ENCODE data around the gene CD226. TPM values are rescaled to one million over a fixed set of nuclear protein-coding genes. Genes with fewer than 3 reads are reported as not detected.

Gene CD226
- total and polyA plus RNA-seq, 2 of the 13 experiments (the other 11 are each of a cell fraction or from before 2014, with no cell fraction given), result 0.13 to 0.77 TPM

DNA sequence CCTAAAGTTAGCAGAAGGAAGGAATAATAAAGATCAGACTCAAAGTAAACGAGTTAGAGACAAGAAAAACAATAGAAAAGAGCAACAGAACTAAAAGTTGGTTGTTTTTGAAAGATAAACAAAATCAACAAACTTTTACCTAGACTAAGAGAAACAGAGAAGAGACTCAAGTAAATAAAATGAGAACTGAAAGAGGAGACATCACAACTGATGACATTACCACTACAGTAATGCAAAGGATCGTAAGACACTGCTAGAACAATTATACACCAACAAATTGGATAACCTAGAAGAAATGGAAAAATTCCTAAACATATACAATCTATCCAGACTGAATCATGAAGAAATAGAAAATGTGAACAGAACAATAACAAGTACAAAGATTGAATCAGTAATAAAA is 139.3 kb downstream of the CD226 start:
- TF ChIP-seq ZNF430 (CRISPR knock-in tag; IDR thresholded peaks at IDR 0.05) (no peak), ZSCAN9 (CRISPR knock-in tag; IDR thresholded peaks at IDR 0.05; ENCODE audit: borderline replicate concordance) (no peak), ZNF782 (CRISPR knock-in tag; IDR thresholded peaks at IDR 0.05; ENCODE audit: borderline replicate concordance) (no peak), ATF7 (IDR thresholded peaks at IDR 0.05) (no peak), ATF7 (CRISPR knock-in tag; IDR thresholded peaks at IDR 0.05) (no peak)
- TF ChIP-seq, protein P1, sequence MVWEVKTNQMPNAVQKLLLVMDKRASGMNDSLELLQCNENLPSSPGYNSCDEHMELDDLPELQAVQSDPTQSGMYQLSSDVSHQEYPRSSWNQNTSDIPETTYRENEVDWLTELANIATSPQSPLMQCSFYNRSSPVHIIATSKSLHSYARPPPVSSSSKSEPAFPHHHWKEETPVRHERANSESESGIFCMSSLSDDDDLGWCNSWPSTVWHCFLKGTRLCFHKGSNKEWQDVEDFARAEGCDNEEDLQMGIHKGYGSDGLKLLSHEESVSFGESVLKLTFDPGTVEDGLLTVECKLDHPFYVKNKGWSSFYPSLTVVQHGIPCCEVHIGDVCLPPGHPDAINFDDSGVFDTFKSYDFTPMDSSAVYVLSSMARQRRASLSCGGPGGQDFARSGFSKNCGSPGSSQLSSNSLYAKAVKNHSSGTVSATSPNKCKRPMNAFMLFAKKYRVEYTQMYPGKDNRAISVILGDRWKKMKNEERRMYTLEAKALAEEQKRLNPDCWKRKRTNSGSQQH (CRISPR knock-in tag; IDR thresholded peaks at IDR 0.05; ENCODE audit: low read depth), result no peak
- no TSS peak for BruUV-seq (replicated peaks)
- FAIRE-seq, result no peak
- H3K4me3 ChIP-seq (replicated peaks in 1 of 3; ENCODE audit: insufficient read depth in 1 of 3, low read depth in 2 of 3, low read length in 3 of 3), result no peak overlapping the region
- H3K4me2 ChIP-seq (ENCODE audit: low read depth, low read length), result no peak overlapping the region
- H3K9ac ChIP-seq (ENCODE audit: insufficient read depth, low read depth, low read length), result no peak overlapping the region
- no peak for ATAC-seq
- peaks cover 16% of the 10 kb centered on the region for H3K4me1 ChIP-seq (ENCODE audit: insufficient read depth, low read length)
- in situ Hi-C loops (cut with HindIII; ENCODE audit: extremely low pct_ligation_motif_present, low pct_unique_long_range_greater_than_20kb) (no loop called here), intact Hi-C loops (cut with micrococcal nuclease; ENCODE audit: unreplicated experiment) (no loop called here)
- H3K79me2 ChIP-seq (ENCODE audit: insufficient read depth, low read length), result no peaks in the 10 kb centered on the region
- WGBS (ENCODE audit: low lambda C conversion rate), result 77% methylated on average over 2 of the region's 2 CpGs
- no peaks in the 10 kb centered on the region for H3K27me3 ChIP-seq (ENCODE audit: control insufficient read depth in 1 of 2, insufficient read depth in 2 of 2, low read length in 2 of 2)
- no peaks in the 10 kb centered on the region for H3K9me3 ChIP-seq (ENCODE audit: low read length)
- H2AFZ ChIP-seq (ENCODE audit: low read length), result no peak overlapping the region
- ChIA-PET POLR2A (no interaction called here), CTCF (ENCODE audit: low intra/inter-chr PET ratio, low total read pairs) (no interaction called here)
- no peaks in the 10 kb centered on the region for H3K36me3 ChIP-seq (replicated peaks in 1 of 2; ENCODE audit: control insufficient read depth in 1 of 2, insufficient read depth in 2 of 2, low read length in 2 of 2)
- no peaks in the 10 kb centered on the region for H4K20me1 ChIP-seq (ENCODE audit: insufficient read depth, low read length)
- DNase-seq (ENCODE audit: low spot score), result no peak
- H3K27ac ChIP-seq (ENCODE audit: extremely low read length, insufficient read depth, low read length), result no peak overlapping the region

DNA sequence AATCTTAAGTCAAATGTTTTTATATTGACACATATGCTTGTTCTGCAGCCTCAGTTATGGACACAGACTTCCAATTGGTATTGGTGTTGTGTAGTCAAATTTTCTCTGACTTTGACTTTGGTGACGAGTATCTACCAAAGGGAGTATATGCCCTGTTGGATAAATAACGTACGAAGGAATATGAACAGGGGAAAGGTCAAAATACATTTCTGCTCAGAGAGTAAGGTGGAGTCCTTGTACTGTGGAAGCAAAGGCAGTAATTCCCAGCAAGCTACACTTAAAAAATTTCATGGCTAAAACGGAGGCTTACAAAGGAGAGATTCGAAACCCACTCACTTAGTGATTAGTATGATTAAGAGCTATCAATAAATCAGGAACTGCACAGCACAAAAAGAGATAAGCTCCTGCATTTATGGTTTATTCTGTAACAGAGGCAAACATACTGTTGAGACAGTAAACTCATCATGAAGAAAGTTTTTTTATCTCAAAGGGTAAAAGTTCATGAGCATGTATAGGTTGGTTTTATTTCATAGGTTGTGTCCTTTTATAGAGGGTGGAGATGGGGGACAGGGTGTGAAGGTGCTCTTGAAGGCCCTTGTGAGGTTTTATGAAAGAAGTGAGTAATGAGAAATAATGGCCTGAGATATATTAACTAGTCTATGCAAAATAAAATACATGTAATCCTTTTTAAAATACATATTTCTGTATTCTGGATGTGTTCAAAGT is 142.7 kb downstream of the CD226 start:
- no peak overlapping the region for H2AFZ ChIP-seq (ENCODE audit: low read length)
- in situ Hi-C loops (cut with HindIII; ENCODE audit: extremely low pct_ligation_motif_present, low pct_unique_long_range_greater_than_20kb) (no loop called here), intact Hi-C loops (cut with micrococcal nuclease; ENCODE audit: unreplicated experiment) (no loop called here)
- peaks cover 13% of the 10 kb centered on the region for H3K4me1 ChIP-seq (ENCODE audit: insufficient read depth, low read length)
- ChIA-PET CTCF (ENCODE audit: low intra/inter-chr PET ratio, low total read pairs) (no interaction called here), POLR2A (no interaction called here)
- no peak overlapping the region for H3K4me2 ChIP-seq (ENCODE audit: low read depth, low read length)
- H3K4me3 ChIP-seq (replicated peaks in 1 of 3; ENCODE audit: insufficient read depth in 1 of 3, low read depth in 2 of 3, low read length in 3 of 3), result no peak overlapping the region
- H3K79me2 ChIP-seq (ENCODE audit: insufficient read depth, low read length), result no peaks in the 10 kb centered on the region
- H3K9me3 ChIP-seq (ENCODE audit: low read length), result no peaks in the 10 kb centered on the region
- WGBS (ENCODE audit: low lambda C conversion rate), result 91% methylated on average over 5 of the region's 5 CpGs
- H4K20me1 ChIP-seq (ENCODE audit: insufficient read depth, low read length), result no peaks in the 10 kb centered on the region
- BruUV-seq (replicated peaks), result no TSS peak
- no peaks in the 10 kb centered on the region for H3K27me3 ChIP-seq (ENCODE audit: control insufficient read depth in 1 of 2, insufficient read depth in 2 of 2, low read length in 2 of 2)
- H3K27ac ChIP-seq (ENCODE audit: extremely low read length, insufficient read depth, low read length), result no peak overlapping the region
- DNase-seq (ENCODE audit: low spot score) (no peak), ATAC-seq (no peak), FAIRE-seq (no peak)
- no peak overlapping the region for H3K9ac ChIP-seq (ENCODE audit: insufficient read depth, low read depth, low read length)
- no peaks in the 10 kb centered on the region for H3K36me3 ChIP-seq (replicated peaks in 1 of 2; ENCODE audit: control insufficient read depth in 1 of 2, insufficient read depth in 2 of 2, low read length in 2 of 2)
- TF ChIP-seq, protein P2, sequence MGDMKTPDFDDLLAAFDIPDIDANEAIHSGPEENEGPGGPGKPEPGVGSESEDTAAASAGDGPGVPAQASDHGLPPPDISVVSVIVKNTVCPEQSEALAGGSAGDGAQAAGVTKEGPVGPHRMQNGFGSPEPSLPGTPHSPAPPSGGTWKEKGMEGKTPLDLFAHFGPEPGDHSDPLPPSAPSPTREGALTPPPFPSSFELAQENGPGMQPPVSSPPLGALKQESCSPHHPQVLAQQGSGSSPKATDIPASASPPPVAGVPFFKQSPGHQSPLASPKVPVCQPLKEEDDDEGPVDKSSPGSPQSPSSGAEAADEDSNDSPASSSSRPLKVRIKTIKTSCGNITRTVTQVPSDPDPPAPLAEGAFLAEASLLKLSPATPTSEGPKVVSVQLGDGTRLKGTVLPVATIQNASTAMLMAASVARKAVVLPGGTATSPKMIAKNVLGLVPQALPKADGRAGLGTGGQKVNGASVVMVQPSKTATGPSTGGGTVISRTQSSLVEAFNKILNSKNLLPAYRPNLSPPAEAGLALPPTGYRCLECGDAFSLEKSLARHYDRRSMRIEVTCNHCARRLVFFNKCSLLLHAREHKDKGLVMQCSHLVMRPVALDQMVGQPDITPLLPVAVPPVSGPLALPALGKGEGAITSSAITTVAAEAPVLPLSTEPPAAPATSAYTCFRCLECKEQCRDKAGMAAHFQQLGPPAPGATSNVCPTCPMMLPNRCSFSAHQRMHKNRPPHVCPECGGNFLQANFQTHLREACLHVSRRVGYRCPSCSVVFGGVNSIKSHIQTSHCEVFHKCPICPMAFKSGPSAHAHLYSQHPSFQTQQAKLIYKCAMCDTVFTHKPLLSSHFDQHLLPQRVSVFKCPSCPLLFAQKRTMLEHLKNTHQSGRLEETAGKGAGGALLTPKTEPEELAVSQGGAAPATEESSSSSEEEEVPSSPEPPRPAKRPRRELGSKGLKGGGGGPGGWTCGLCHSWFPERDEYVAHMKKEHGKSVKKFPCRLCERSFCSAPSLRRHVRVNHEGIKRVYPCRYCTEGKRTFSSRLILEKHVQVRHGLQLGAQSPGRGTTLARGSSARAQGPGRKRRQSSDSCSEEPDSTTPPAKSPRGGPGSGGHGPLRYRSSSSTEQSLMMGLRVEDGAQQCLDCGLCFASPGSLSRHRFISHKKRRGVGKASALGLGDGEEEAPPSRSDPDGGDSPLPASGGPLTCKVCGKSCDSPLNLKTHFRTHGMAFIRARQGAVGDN (CRISPR knock-in tag; IDR thresholded peaks at IDR 0.05), result no peak
- TF ChIP-seq ZFP82 (CRISPR knock-in tag; IDR thresholded peaks at IDR 0.05; ENCODE audit: borderline replicate concordance) (no peak), ZNF136 (CRISPR knock-in tag; IDR thresholded peaks at IDR 0.05; ENCODE audit: low read depth) (no peak), ZBTB38 (CRISPR knock-in tag; IDR thresholded peaks at IDR 0.05) (no peak), ETV6 (CRISPR knock-in tag; conservative IDR thresholded peaks at IDR 0.05) (no peak), HHEX (CRISPR knock-in tag; IDR thresholded peaks at IDR 0.05) (no peak), ZFP36L1 (CRISPR knock-in tag; IDR thresholded peaks at IDR 0.05) (no peak), ZBTB21 (CRISPR knock-in tag; IDR thresholded peaks at IDR 0.05) (no peak)
